Fibroblast of skin of abdomen (primary cell): ENCODE measurements around the gene PKMYT1.
"Not testable (repeated sequence)": the region's sequence is repeated elsewhere in the genome, so short reads cannot be mapped to it uniquely, and the experiment has no call there.

ENCODE experiments used
- DNase-seq: peaks from one replicate; pipeline ENCODE4 v3.0.0-alpha.2; 2013

PKMYT1 gene

DNA sequence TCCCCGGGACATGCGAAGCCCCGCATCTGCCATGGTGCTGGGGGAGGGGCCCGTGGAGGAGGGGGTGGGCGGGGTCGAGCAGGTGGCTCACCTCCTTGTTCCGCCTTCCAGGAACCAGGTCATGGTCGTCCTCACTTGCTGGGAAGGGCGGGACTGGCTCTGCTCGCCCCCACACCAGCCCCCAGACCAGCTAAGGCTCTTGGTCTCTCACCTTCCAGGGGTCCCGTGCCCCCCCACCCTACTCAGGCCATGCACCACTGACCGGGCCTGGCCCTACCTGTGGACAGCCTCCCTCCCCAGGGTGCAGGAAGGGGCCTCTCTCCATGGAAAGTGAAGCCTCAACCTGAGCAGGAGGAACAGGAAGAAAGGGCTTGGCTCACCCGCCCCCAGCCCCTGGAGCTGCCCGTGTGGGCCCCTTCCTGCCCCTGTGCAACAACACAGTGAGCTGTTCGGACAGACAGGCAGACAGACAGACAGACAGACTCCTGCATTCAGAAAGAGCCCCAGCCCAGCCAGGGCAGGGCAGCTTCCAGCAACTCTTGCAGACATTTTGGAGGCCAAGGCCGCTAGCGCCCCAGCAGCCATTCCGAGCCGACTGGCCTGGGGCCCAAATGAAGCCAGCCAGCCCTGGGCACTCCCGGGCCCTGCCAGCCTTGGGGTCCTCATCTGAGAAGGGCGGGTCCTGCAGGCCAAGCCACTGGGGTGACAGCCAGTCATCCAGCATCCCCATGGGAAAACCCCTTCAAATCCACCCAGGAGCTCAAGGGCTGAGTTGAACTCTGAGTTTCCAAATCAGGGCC lies 24.3 kb downstream of the PKMYT1 start:
- no peak for DNase-seq

DNA sequence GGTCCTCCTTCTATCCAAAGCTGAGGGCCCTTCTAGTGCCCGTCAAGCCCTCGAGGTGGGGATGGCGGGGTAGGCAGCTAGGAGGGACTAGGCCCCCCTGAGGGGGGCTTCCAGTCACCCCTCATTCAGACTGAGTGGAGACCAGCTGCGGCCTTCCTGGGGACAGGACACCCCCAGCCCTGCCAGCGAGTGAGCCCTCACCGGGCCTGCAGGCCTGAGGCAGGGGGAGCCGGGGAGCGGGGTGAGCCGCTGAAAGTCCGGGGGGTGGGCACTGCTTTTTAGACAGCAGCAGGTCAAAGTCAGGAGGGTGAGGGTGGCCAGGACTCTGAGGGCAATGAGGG lies 24.8 kb downstream of the PKMYT1 start:
- DNase-seq: no peak

DNA sequence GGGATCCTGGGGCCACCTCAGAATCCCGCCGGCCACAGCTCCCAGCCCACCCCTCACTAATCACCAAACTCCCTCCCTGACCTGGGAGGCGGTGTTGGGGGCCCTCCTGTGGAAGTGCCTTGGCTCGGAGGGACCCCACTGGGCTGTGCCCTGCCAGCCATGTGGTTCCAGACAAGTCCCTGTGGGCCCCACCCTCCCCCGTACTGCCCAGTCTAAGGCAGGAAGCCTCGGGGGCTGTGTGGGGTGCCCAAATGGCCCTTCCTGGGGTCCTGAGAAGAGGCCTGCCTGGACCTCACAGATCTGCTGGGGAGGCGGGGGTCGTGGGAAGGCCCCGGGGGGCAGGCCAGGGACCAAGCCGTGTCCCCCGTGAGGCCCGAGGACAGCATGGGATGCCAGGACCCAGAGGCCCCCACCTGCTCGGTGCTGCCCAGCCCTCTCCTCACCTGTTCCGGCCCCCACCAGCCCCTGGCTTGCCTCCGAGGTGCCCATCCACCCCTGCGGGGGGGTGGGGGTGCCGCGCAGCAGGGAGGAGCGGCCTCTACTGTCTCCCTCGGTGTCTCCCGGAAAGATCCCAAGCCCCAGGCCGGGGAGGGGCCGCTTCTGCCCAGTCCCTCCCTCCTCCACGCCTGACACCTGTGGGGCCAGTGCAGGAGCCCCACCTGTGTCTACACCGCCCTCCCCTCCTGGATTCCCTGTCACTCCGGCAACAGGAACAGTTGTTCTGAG lies 25.4 kb downstream of the PKMYT1 start:
- no peak for DNase-seq

DNA sequence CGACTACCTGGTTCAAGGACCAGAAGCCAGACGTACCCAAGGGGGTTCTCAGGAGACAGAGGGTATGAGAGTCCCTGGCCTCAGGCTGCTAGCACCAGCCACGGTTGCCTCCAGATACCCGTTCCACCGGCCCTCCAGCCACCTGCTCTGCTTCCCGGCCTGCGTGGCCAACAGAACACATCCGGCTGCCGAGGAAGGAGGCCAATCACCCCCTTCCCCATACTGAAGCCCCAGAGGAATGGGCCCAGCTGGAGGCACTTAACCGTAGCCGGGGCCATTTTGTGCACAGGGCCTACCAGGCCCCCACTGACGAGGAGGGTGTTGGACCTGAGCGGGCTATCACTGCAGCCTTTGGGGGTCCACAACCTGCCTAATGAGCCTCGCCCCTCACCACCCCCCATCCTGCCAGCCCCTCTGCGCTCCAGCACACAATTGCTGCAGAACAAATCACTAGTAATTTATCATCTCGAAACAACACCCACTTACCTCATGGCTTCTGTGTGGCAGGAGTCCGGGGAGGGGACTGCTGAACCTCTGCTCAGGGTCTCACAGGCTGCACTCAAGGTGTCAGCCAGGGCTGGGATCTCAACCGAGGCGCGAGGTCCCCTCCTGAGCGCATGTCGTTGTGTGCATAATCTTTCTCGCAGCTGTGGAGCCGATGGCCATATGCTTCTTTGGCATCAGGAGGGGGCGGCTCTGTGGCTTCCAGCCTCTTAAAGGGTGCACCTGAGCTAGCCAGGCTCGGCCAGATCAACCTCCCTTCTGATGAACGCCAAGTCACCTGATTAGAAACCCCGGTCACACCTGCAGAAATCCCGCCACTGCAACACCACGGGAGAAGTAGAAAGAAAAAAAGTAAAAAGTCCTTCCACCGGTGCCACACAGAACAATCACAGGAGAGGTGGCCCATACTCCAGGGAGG lies 26.3 kb downstream of the PKMYT1 start:
- DNase-seq: no peak

DNA sequence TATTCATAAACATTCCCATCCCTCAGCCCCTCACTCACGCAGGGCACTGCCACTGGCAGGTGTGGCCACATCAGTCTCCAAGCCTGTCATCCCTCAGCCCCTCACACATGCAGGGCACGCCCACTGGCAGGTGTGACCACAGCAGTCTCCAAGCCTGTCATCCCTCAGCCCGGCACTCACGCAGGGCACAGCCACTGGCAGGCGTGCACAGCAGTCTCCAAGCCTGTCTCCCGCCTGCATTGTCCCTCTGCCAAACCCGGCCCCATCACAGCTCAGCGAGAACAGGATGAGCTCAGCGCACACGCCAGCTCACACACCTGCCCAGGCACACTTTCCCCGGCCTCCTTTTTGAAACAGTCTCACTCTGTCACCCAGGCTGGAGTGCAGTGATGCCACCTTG lies 27.6 kb downstream of the PKMYT1 start:
- DNase-seq: no peak

DNA sequence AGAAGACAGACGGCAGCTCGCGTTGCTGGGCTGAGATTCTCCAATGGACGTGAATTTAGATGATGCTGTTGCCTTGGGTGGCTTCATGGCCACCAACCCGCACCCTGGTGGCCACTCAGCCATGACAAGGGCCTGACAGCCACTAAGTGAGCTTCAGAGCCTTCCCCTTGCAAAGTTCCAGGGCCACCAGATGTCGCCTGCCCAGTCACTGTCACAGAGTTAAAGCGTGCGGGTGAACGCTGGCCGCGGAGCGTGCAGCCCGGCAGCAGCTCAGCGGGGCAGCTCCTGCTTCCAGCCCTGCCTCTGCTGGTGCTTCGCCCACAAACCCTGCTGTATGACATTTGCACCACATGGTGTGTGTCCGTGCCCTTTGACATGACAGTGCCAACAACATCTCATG lies 29.5 kb downstream of the PKMYT1 start:
- no peak for DNase-seq

DNA sequence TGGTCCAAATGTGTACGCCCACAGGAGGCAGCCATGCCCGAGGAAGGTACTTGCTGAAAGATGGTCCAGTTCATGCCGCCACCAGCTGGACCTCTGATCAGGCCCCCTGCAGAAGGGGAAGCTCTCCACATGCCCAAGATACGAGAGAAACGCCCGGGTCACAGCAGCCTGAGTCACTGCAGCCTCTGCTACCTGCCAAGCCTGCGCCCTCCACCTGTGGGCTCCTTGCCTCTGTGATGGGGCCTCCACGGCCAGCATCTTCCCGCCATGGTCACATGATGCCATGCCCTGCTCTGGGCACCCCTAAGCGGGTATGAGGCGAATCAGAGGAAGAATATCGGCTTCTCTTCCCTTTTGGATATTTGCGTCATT lies 29.9 kb downstream of the PKMYT1 start:
- DNase-seq: no peak

DNA sequence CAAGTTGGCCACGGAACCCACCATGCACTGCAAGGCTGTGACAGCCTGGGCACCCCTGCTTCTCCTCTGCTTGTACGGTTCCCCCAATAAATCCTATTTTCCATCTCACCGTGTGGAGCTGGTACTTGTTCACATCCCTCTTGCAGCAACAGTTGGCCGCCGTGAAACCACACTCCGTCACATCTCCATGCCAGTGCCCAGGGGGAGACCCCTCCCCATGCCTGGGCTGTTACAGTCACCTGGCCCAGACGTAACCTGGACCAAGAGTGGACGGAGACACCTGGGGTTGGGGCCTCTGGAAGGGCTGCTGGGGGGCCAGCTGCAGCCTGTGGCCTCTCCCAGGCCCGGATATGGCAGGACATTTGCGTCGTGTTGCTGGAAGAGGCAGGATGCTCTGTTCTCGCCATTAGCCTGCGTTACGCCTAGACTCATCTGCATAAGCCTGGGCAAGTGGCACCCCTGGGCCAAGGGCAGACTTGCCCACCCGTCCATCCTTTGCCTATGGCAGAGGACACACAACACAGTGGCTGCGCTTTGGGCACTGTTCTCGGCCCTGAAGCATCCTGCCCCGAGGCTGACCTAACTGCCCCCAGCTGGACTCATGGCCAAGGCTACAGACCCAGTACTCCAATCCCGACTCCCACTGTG lies 30.4 kb downstream of the PKMYT1 start:
- no peak for DNase-seq

DNA sequence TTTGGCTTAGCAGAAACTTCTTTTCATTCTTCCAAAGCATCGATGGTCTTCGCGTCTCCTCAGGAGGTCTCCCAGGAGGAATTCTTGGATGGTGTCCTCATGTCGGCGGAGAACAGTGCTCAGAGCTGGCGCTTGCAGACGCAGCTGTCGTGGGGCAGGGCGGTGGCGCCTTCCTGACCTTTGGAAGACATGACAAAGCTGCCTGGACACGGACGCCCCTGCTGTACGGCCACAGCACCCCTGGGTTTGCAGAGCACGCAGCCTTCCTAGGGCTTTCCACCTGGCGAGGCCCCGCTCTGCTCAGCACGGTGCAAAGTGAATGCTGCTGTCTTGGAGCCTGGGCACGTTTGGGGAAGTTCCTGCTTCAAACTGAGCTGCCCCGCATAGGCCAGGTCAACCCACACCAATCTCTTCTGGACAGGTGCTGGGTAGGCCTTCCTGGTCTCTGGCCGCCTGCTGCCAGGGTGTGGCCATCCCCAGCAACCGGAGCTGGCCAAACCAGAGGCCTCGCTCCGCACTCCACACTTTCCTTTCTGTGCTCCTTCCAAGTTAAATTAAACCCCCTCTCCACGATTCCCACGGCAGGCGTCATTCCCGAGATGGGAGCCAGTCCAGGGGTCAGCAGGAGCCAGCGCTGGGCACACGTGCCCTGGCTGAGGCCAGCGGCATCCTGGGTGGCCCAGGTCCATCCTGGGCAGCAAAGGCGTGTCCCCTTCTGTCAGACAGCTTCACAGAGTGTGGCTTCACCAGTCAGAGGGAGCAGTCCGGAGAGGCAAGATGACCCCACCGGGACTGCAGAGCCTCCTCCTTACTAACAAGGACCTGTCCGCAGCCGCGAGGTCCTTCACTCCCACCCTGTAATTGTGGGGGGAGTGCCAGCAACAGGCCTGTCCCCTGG lies 31.2 kb downstream of the PKMYT1 start:
- DNase-seq: no peak

DNA sequence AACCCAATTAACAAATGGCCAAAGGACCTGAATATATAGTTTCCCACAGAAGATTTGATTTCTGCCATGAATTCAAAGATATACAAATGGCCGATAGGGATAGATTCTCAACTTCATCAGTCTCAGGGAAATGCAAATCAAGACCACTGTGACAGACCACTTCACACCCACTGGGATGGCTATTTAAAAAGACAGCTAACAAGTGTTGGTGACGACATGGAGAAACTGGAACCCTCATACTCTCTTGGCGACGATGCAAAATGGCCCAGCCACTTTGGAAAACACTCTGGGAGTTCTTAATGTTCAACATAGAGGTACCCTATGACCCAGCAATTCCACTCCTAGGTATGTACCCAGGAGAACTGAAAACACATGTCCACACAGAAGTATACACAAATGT lies 33.6 kb downstream of the PKMYT1 start:
- DNase-seq: no peak

DNA sequence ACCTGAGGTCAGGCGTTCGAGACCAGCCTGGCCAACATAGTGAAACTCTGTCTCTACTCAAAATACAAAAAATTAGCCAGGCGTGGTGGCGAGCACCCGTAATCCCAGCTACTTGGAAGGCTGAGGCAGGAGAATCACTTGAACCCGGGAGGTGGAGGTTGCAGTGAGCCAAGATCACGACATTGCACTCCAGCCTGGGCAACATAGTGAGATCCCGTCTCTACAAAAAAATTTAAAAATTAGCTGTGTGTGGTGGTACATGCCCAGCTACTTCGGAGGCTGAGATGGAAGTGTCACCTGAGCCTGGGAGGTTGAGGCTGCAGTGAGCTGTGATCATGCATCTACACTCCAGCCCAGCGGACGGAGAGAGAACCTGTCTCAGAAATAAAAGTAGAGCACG lies 36.5 kb downstream of the PKMYT1 start:
- DNase-seq: not testable (repeated sequence)

DNA sequence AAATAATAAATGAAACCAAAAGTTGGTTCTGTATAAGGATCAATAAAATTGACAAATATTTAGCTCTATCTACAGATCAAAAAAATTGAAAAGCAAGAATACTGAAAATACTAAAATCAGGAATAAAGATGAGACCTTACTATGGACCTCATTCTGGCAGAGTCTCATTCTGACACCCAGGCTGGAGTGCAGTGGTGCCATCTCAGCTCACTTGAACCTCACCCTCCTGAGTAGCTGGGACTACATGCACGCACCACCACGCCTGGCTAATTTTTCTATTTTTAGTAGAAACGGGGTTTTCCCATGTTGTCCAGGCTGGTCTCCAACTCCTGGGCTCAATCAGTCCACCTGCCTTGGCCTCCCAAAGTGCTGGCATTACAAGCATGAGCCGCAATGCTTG lies 38.2 kb downstream of the PKMYT1 start:
- no peak for DNase-seq

DNA sequence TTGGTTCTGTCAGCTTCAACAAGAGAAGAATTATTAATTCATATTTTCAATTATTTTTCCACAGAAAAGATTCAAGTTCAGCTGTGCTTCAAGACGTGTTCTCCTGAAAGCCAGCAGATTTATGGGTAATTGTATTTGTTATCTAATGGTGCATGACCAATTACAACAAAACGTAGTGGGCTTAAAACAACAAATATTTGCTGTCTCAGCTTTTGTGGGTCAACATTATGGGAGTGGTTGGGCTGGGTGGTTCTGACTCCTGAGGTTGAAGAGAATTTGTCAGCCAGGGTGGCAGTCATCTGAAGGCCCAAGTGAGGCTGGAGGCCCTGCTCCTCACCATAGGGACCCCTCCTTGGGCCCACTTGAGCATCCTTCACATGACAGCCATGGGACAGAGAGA lies 40.3 kb downstream of the PKMYT1 start:
- no peak for DNase-seq

DNA sequence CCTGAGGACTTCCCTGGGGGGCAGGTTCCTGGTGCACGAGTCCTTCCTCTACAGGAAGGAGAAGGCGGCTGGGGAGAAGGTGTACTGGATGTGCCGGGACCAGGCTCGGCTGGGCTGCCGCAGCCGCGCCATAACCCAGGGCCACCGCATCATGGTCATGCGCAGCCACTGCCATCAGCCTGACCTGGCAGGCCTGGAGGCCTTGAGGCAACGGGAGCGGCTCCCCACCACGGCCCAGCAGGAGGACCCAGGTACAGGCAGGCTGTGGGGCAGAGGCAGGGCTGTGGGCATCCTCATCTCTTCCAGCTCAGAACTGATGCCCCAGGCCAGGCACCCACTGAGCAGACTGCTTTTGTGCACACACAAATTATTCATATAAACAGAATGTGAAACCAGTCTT lies 42.0 kb downstream of the PKMYT1 start:
- no peak for DNase-seq

DNA sequence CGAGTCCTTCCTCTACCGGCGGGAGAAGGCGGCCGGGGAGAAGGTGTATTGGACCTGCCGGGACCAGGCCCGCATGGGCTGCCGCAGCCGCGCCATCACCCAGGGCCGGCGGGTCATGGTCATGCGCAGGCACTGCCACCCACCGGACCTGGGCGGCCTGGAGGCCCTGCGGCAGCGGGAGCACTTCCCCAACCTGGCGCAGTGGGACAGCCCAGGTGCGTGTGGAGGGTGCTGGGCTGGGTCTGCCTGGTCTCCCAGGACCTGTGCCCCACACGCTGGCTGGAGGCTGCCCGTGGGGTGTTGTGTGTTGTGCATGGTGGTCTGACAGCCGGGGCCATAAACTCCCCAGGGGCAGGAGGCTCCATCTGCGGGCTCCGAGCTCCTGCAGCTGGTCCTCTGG lies 43.1 kb downstream of the PKMYT1 start:
- no peak for DNase-seq

DNA sequence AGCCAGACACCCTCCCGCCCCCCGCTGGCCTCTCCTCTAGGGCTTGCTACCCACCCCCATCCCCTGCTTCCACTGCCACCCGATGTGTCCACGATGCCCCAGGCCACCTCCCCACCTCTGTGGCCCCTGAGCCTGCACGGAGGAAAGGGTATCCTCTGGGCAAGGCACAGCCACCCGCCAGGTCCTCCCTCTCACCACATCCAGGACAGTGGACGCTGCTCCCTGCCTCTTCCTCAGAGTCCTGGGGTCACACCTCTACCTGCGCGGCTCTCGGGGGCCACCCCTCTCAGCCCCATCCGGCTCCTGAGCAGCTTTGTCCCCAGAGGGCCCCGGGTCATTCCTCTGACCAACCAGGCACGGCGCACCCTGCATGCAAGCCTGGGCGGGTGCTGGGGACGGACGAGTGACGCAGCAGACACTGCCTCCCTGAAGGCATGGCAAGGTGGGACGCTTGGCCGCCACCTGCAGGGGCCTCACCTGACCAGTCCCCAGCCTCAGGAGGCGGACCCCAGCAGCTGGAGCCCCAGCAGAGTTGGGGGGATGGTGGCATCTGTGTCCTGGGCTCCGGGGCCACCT lies 43.7 kb downstream of the PKMYT1 start:
- no peak for DNase-seq

DNA sequence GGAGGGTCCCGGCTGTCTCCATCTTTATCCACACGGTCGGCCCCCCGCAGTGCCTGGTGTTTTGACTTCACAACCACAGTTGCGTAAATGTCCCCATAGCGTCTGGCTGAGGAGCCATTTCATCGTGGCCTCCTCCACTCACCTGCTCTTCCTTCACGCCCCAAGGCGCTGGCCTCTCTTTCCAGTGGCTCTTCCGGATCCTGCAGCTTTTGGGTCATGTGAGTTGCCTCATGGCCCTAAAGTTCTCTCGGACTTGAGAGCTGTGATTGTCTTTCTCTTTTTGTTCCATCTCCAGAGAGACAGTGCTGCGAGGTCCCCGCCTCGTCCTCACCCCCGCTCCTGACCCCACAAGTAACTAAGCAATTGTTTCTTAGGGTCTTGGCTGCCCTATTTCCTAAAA lies 45.8 kb downstream of the PKMYT1 start:
- no peak for DNase-seq

DNA sequence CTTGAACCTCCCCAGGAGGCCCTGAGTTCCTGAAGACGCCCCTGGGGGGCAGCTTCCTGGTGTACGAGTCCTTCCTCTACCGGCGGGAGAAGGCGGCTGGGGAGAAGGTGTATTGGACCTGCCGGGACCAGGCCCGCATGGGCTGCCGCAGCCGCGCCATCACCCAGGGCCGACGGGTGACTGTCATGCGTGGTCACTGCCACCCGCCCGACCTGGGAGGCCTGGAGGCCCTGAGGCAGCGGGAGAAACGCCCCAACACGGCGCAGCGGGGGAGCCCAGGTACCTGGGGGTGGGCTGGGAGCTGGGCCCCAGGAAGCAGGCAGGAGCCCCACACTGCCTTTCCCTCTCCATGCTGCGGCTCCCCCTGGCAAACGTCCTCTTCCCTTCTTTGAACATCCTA lies 46.5 kb downstream of the PKMYT1 start:
- no peak for DNase-seq

DNA sequence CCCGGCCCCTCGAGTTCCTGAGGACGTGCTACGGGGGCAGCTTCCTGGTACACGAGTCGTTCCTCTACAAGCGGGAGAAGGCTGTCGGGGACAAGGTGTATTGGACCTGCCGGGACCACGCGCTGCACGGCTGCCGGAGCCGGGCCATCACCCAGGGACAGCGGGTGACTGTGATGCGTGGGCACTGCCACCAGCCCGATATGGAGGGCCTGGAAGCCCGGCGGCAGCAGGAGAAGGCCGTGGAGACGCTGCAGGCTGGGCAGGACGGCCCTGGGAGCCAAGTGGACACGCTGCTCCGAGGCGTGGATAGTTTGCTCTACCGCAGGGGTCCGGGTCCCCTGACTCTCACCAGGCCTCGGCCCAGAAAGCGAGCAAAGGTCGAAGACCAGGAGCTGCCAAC lies 47.1 kb downstream of the PKMYT1 start:
- no peak for DNase-seq

DNA sequence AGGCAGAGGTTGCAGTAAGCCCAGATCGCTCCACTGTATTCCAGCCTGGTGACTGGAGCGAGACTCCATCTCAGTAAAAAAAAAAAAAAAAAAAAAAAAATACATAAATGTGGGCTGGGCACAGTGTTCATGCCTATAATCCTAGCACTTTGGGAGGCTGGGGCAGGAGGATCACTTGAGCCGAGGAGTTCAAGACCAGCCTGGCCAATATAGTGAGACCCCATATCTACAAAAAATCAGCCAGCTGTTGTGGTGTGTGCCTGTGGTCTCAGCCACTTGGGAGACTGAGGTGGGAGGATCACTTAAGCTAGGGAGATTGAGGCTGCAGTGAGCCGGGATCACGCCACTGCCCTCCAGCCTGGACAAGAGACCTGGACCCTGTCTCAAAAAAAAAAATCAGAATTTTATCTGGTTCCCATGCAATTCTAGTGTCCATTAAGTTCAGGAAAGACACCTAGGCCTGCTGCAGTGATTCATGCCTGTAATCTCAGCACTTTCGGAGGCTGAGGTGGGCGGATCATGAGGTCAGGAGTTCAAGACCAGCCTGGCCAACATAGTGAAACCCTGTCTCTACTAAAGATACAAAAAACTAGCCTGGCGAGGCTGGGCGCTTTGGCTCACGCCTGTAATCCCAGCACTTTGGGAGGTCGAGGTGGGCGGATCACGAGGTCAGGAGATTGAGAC lies 48.9 kb downstream of the PKMYT1 start:
- not testable (repeated sequence) for DNase-seq

DNA sequence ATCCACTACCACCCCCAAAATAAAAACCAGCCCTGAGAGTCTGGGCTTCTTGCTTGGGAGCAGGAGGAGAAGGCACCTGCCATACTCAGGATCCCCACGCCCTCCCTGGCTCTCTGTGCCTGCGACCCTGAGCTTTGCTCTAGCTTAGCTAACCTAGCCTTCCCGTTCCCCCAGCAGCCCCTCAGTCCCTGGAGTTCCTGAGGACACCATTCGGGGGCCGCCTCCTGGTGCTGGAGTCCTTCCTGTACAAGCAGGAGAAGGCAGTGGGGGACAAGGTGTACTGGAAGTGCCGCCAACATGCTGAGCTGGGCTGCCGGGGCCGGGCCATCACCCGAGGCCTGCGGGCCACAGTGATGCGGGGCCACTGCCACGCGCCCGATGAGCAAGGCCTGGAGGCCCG lies 50.0 kb downstream of the PKMYT1 start:
- DNase-seq: no peak
